M059J (cell line): Measurements from ENCODE around the gene QARS1. TPM values are rescaled to one million over a fixed set of nuclear protein-coding genes. Genes with fewer than 3 reads are reported as not detected.

Source experiments
- DNase-seq: peaks from one replicate; pipeline ENCODE4 v3.0.0-alpha.2; 2012; ENCODE audit warnings: low read depth
- total RNA-seq: library from RNA; depleted of rRNA; stranded (reverse); fragments of >200 nt; shearing (Covaris generic); gene quantifications from 2 replicates; pipeline ENCODE4 v1.2.3, GENCODE V29; 2014

The QARS1 gene
- total RNA-seq, 1 experiment from 2014 or later: 170 TPM

GRCh38 chr3:49120438-49121131 lies 16.0 kb upstream of the QARS1 start, which contains the start of gene USP19:
TSS of gene USP19 (minus strand) at chr3:49120823. CDS start at chr3:49119145, 1,678 bp downstream.
- peak; percentile 81 for DNase-seq

GRCh38 chr3:49120096-49120437 lies 15.5 kb upstream of the QARS1 start:
- no peak for DNase-seq

DNA sequence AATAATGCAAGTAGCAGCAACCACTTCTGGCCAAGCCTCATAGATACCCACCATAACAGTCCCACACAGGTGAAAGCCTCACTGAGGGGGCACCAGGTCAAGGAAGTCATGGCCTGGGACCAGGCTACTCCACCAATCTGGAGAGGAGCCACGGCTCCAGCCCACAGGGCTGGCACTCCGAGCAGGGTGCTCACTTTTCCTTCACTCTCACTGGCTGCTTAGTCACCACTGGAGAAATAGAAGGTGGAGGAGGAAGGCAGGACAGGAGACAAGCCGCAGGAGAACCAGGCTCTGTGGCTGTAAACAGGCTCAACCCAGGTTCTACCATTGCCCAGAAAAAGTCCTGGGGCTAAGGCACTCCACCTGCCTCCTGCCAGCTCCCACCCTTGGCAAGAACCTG lies 14.9 kb upstream of the QARS1 start:
- DNase-seq: no peak

DNA sequence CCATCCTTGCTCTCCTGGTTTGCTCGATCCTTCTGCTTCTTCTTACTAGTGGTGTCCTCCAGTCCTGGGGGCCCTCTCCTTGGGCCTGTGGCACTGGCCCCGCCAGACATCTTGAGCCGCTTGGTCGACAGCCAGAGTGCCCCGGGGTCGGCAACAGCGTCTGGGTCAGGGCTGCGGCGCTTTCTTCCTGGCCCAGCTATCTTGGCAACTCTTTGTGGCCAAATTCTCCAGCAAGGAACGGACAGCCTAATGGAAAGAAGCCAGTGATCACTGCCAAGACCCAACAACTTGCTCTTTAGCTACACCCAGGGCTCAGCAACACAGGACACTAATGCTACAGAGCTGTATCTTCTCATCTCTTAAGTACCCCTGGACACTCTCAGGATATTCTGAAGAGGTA lies 14.5 kb upstream of the QARS1 start:
- no peak for DNase-seq

DNA sequence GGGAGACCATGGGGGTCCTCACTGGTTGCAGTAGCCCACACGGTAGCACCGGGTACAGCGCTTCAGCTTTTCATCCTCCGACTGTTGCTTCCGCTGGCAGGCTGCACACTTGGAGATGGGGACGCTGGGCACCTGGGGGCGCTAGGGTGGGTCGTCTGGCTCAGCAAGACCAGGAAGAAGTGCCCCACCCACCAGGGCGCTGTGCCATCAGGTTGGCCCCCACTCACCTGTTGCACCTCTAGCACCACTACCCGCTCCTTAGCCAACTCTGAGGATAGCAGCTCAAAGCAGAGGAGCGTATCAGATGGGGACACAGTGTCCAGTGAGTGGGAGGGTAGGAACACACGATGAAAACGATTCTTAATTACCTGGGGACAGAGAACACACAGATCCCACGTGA lies 7.7 kb upstream of the QARS1 start:
- DNase-seq: no peak

DNA sequence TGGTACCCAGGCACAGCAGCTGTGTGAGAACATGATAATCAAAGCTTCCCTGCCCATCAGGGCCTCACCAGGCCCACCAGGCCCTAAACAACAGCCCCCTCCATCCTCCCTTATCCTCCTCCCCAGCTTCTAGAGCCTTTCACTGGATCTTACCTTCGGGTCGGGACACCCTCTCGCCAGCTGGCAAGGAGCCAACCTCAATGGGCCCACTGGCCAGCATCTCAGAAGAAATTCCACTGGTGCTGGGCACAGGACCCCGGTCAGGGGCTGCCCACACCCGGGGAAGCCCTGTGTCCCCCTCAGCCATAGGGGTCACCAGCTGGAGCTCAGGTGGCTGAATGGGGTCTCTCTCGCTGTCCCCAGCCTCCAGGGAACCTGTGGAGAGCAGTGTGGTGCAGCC lies 6.8 kb upstream of the QARS1 start:
- no peak for DNase-seq

- DNase-seq: no peak
Measured at GRCh38 chr3:49110780-49111179, 6.2 kb upstream of the QARS1 start.

GRCh38 chr3:49108346-49108745 lies 3.8 kb upstream of the QARS1 start:
- DNase-seq: no peak

DNA sequence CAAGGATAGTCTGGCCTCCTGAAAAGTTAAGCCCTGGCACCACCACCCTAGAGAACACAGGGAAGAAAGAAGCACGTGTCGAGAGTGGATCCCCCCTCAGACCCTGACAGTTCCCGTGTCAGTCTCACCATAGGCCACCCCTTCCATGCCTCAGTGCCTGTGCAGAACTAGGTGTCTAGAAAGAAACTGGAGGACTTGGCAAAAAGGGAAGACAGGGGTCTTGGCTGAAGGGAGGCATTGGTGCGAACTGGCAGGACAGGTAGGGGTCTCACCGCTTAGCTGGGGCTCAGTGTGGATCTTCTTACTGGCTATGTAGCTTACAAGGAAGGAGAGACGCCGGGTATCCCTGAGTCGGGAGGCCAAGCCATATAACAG lies 518 bp downstream of the QARS1 start:
- DNase-seq: no peak

- DNase-seq: no peak
Measured at GRCh38 chr3:49100046-49100615, 4.4 kb downstream of the QARS1 start.

DNA sequence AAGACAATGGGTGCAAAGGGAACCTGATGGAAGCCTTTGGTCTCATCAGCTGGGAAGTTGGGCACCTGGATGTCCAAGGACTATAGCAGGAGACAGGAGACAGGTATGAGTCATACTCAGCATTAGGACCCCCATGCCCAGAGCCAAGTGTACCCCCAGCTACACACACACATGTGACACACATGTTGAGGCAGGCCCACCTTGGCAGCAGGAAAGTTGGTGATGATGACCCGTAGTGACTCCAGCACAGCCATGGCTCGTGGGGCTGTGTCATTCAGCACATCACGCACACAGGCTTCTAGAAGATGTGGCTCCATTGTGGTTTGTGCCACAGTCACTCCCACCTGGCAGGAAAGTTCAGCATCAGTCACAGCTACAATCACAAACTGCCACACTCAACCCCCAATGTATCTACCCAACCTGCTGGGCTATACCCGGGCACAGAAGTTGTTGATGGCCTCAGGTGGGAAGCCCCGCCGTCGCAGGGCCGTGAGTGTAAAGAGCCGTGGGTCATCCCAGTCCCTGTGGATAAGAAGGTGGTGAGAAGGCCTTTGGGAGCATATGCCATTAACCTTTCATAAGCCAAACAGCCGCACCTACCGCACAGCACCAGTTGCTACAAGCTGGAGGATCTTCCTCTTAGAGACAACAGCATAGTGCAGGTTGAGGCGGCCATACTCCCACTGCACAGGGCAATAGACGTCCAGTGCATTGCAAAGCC lies 5.5 kb downstream of the QARS1 start:
- no peak for DNase-seq

- peak; percentile 53 for DNase-seq
Measured at GRCh38 chr3:49098429-49098828, 6.1 kb downstream of the QARS1 start.

- peak; percentile 96 for DNase-seq
Measured at GRCh38 chr3:49093853-49094767, 10.4 kb downstream of the QARS1 start, which contains the start of gene QRICH1. TSS of gene QRICH1 (minus strand) at chr3:49094071. CDS start at chr3:49077017, 17,054 bp downstream.

DNA sequence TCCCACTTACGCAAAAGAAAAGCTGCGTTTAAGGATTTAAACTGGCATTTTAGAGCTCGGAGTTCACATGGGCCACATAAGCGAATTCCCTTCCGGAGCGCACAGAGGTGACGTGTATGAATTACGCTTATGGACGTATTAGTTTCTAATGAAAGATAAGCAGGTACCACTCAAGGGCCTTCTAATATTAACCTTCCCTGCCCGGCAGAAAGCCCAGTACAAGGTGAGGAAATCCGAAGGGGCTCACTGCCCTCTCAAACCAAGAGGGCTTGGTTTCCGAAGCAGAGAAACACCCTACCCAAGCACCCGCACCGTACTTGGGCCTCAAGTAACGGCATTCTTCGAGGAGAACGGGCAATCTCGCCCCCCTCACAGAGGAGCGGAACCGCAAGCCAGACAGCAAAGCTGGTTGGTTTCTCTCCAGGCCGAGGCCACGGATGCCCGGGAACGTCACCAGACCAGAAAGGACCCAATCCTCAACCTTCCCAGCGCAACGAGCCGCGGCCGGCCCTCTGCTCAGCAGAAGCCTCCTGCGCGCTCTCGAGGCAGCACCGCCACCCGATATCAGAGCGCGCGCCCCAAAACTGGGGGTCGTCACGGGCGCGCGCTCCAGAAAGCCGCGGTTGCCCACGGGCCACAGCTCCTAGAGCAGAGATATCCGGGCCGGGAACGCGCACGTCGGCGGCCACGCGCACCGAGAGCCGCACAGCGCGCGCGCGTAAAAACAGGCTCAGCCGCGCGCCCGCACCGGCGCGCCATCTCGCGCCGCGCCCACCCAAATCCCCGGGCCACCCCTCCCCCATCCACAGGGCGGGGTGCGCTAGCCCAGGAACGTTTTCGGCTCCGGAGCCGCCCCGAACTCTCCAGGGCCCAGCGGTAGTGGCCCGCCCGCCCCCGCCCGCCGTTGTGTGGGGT lies 11.4 kb downstream of the QARS1 start:
- DNase-seq: peak; percentile 65

DNA sequence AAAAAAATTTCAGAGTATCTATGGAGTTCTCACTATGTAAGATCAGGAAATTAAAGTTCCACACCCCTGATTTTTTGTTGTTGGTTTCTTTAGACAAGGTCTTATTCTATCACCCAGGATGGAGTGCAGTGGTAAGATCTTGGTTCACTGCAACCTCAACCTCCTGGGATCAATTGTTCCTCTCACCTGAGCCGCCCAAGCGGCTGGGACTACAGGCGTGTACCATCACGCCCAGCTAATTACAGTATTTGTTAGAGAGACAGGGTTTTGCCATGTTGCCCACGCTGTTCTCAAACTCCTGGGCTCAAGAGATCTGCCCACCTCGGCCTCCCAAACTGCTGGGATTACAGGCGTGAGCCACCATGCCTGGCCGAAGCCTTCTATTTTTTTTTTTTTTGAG lies 23.1 kb downstream of the QARS1 start:
- DNase-seq: no peak

DNA sequence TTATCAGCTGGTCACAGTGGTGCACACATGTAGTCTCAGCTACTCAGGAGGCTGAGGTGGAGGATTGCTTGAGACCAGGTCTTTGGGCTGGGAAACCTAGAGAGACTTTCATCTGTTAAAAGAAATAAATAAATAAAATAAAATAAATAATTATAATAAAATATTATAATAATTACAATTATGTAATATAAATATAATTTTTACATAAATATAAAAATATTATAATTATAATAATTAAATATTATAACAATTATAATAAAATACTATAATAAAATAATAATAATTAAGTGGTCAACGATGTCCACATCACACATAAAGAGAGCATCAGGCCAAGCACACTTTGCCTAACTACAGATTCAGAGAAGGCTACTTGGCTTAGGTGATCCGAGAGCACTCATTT lies 25.3 kb downstream of the QARS1 start:
- no peak for DNase-seq

DNA sequence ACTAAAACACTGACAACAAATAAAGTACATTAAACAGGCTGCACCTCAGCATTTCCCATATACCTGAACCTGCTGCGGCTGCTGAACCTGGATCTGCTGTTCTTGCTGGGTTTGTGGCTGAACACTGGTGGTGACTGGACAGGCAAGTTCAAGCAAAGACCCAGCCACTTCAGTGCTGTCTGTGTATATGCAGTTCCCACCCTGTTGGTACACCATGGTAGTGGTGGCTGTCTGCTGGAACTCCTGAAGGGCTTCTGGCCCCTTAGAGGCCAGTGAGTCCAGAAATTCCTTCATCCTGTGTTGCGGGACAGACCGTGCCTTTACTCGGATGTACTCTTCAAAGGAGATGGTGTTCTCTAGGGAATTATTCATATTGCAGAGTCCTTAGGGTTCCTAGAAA lies 27.9 kb downstream of the QARS1 start:
- DNase-seq: no peak

DNA sequence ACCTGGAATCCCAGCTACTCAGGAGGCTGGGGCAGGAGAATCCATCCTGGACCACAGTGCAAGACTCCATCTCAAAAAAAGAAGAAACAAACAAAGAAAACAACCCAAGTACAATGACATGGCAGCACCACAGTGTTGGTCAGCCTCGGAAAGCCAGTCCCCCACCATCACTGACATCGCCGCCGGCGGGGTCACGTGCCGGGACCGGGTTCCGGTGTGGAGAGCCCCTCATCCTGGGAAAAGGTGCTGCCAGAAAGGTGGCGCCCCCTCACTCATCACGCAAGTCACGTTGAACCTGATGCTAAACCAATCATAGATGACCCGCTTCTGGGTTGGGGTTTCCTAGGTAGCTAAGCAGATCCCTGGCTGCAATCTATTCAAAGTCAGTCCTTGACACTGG lies 28.4 kb downstream of the QARS1 start:
- DNase-seq: no peak

DNA sequence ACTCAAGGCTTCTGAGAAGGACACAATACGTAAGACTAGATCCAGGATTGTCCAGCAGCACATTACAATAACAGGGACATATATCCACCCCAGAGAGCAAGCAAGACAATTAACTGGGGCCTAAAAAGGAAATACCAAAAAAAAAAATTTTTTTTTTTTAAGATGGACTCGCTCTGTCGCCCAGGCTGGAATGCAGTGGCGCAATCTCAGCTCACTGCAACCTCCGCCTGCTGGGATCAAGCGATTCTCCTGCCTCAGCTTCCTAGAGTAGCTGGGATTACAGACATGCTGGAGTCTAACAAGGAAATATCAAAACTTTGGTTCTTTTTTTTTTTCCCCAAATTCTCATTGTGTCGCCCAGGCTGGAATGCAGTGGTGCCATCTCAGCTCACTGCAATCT lies 46.5 kb downstream of the QARS1 start:
- no peak for DNase-seq

DNA sequence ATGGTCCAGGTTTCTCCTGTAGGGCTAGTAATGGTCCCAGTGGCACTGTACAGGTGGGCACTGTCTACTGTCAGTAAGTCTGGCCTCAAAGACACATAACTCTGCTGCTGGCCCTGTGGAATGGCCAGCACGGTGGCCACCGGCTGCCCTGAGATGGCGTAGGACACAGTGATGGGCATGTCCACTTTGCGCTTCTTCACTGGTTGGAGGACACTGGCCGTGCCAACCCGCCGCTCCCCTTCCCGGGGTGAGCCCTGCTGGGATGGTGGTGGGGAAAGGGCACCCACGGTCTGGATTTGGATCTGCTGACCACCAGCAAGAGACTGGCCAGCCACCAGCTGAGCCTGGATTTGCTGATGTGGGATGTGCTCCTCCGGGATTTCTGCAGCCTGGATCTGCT lies 47.3 kb downstream of the QARS1 start:
- no peak for DNase-seq

GRCh38 chr3:49054344-49054862 lies 50.2 kb downstream of the QARS1 start:
- peak; percentile 5 for DNase-seq
